ENCODE measurements around the gene MAMDC2.

MAMDC2 gene

GRCh38 chr9:70093944-70094343 is 50.3 kb downstream of the MAMDC2 start:
- ChIA-PET POLR2A (interaction anchor here (0.7 kb wide), 1 partner anchor 9 kb away, joined by 3 read pairs; no protein-coding TSS in a partner anchor), CTCF (interaction anchor here (0.8 to 2.5 kb wide), 5 partner anchors 14 to 122 kb away, joined by 3 to 14 read pairs (median 5); no protein-coding TSS in a partner anchor)
- no peak for DNase-seq (ENCODE audit: low read depth, low spot score)

DNA sequence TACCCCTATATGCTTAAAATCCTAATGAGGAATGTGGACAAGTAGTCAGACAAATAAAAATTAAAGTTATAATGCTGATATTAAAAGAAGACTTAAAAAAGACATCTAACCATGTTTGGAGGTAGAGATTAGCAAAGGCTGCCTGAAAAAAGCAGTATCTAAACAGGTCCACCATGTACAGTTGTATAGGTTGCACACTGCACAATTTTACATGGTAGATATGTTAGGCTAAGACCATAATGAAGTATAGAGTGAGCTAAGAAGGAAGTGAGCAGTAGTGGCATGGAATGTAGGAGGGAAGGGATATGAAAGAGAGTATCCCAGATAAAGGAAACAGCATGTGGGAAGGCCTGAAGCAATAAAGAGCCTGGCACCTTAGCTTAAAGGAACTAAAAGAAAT is 51.1 kb downstream of the MAMDC2 start:
- CTCF ChIA-PET = interaction anchor here (0.6 to 2.5 kb wide), 4 partner anchors 16 to 76 kb away, joined by 3 to 14 read pairs (median 5); no protein-coding TSS in a partner anchor
- no peak for DNase-seq (ENCODE audit: low read depth, low spot score)
- no peak overlapping the region for H3K4me3 ChIP-seq (ENCODE audit: low read depth, low read length)
- POLR2A ChIA-PET = interaction anchor here (0.7 kb wide), 1 partner anchor 9 kb away, joined by 3 read pairs; no protein-coding TSS in a partner anchor
- TF ChIP-seq, protein P1, sequence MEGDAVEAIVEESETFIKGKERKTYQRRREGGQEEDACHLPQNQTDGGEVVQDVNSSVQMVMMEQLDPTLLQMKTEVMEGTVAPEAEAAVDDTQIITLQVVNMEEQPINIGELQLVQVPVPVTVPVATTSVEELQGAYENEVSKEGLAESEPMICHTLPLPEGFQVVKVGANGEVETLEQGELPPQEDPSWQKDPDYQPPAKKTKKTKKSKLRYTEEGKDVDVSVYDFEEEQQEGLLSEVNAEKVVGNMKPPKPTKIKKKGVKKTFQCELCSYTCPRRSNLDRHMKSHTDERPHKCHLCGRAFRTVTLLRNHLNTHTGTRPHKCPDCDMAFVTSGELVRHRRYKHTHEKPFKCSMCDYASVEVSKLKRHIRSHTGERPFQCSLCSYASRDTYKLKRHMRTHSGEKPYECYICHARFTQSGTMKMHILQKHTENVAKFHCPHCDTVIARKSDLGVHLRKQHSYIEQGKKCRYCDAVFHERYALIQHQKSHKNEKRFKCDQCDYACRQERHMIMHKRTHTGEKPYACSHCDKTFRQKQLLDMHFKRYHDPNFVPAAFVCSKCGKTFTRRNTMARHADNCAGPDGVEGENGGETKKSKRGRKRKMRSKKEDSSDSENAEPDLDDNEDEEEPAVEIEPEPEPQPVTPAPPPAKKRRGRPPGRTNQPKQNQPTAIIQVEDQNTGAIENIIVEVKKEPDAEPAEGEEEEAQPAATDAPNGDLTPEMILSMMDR (IDR thresholded peaks at IDR 0.05; ENCODE audit: insufficient read depth, low read length, missing control alignments) = no peak

More at GRCh38 chr9:70093944-70094343, 50.3 kb downstream of the MAMDC2 start:
- H3K4me3 ChIP-seq (ENCODE audit: low read depth, low read length) = no peak overlapping the region
- TF ChIP-seq, protein P1 (IDR thresholded peaks at IDR 0.05; ENCODE audit: insufficient read depth, low read length, missing control alignments) = no peak

GRCh38 chr9:70097187-70097586 is 53.5 kb downstream of the MAMDC2 start:
- H3K4me3 ChIP-seq (ENCODE audit: low read depth, low read length) = no peak overlapping the region
- CTCF ChIA-PET = interaction anchor here (11.3 kb wide), 1 partner anchor 15 kb away, joined by 108 read pairs; no protein-coding TSS in a partner anchor
- TF ChIP-seq, protein P1 (IDR thresholded peaks at IDR 0.05; ENCODE audit: insufficient read depth, low read length, missing control alignments) = no peak
- DNase-seq (ENCODE audit: low read depth, low spot score) = no peak
- POLR2A ChIA-PET = no interaction called here

DNA sequence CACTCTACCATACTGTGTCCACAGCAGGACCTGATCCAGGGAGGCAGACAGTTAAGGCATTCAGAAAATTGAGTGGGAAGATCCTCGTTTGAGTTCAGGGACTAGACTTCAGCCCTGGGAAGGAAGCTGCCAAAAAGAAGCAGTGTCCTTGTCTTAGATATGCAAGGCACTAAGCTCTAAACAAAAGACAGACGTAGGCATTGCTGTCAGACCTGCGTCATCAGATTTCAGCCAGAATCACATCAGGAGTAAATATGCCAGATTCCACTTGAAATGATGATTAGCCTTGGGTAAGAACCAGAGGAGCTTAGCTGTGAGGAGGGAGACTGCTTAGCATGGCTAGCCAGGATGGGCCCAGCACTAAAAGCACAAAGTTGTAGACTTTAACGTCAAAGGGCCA is 56.7 kb downstream of the MAMDC2 start:
- TF ChIP-seq, protein P1 (IDR thresholded peaks at IDR 0.05; ENCODE audit: insufficient read depth, low read length, missing control alignments) = no peak
- no peak for DNase-seq (ENCODE audit: low read depth, low spot score)
- ChIA-PET CTCF (interaction anchor here (11.3 kb wide), 1 partner anchor 12 kb away, joined by 108 read pairs; no protein-coding TSS in a partner anchor), POLR2A (no interaction called here)
- H3K4me3 ChIP-seq (ENCODE audit: low read depth, low read length) = no peak overlapping the region

DNA sequence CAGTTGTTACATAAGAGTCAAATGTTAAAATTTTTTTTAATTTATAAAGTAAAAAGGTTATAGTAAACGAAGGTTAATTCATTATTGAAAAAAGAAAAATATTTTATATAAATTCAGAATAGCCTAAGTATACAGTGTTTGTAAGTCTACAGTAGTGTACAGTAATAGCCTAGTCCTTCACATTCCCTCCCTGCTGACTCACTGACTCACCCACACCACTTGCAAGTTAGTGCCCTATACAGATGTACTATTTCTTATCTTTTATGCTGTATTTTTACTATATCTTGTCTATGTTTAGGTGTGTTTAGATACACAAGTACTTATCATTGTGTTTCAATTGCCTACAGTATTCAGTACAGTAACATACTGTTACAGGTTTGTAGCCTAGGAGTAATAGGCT is 57.6 kb downstream of the MAMDC2 start:
- TF ChIP-seq, protein P1 (IDR thresholded peaks at IDR 0.05; ENCODE audit: insufficient read depth, low read length, missing control alignments) = no peak
- DNase-seq (ENCODE audit: low read depth, low spot score) = no peak
- CTCF ChIA-PET = interaction anchor here (11.3 kb wide), 1 partner anchor 11 kb away, joined by 108 read pairs; no protein-coding TSS in a partner anchor
- no peak overlapping the region for H3K4me3 ChIP-seq (ENCODE audit: low read depth, low read length)
- POLR2A ChIA-PET = no interaction called here

GRCh38 chr9:70105147-70105546 is 61.5 kb downstream of the MAMDC2 start:
- CTCF ChIA-PET = interaction anchor here (11.3 kb wide), 1 partner anchor 7 kb away, joined by 108 read pairs; no protein-coding TSS in a partner anchor
- no peak for DNase-seq (ENCODE audit: low read depth, low spot score)
- TF ChIP-seq, protein P1 (IDR thresholded peaks at IDR 0.05; ENCODE audit: insufficient read depth, low read length, missing control alignments) = no peak
- POLR2A ChIA-PET = no interaction called here
- H3K4me3 ChIP-seq (ENCODE audit: low read depth, low read length) = no peak overlapping the region

All from AG04449 (cell line).